GM12872 (cell line): ENCODE measurements around the gene DENND2A.

Experiments used
- TF ChIP-seq, protein P1 (sequence below): IDR thresholded peaks from 3 replicates; pipeline ENCODE4 v1.5.1; 2011; ENCODE audit warnings: low read depth, mild to moderate bottlenecking, low read length, moderate library complexity; ENCODE audit not compliant: insufficient read depth

The DENND2A gene

DNA sequence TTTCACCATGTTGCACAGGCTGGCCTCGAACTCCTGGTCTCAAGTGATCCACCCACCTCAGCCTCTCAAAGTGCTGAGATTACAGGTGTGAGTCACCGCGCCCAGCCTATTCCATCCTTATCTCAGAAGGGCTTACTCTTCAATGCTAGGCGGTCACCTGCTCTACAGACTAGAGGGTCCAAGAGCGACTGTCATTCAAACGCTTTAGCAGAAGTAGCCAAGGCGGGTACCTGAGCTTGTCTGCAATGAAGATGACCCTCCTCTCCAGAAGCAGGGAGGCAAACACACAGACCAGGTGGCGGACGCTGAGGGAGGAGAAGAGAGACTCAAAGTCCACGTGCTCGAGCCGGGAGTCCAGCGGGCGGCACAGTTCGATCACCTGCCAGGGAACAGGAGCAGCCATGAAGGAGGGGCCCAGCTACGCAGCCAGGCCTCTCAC, 96.2 kb downstream of the DENND2A start:
- TF ChIP-seq, protein P1, sequence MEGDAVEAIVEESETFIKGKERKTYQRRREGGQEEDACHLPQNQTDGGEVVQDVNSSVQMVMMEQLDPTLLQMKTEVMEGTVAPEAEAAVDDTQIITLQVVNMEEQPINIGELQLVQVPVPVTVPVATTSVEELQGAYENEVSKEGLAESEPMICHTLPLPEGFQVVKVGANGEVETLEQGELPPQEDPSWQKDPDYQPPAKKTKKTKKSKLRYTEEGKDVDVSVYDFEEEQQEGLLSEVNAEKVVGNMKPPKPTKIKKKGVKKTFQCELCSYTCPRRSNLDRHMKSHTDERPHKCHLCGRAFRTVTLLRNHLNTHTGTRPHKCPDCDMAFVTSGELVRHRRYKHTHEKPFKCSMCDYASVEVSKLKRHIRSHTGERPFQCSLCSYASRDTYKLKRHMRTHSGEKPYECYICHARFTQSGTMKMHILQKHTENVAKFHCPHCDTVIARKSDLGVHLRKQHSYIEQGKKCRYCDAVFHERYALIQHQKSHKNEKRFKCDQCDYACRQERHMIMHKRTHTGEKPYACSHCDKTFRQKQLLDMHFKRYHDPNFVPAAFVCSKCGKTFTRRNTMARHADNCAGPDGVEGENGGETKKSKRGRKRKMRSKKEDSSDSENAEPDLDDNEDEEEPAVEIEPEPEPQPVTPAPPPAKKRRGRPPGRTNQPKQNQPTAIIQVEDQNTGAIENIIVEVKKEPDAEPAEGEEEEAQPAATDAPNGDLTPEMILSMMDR, result no peak

DNA sequence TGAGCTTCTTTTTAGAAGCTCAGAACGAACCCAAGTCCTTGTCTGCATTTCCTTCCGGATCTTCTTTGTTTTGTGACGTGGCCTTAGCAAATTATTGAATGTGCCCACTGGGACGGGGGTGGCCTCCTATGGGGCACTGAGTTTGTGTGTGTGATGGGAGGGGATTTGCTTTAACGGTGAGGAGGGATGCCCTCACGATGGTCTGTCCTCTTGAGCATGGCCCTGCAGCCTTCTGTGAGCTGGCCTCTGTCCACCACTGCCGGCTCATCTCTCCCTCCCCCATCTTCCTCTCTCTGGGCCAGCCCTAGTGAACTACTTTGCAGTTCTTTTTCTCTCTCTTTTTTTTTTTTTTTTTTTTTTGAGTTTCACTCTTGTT, 98.4 kb downstream of the DENND2A start:
- TF ChIP-seq, protein P1, result no peak

DNA sequence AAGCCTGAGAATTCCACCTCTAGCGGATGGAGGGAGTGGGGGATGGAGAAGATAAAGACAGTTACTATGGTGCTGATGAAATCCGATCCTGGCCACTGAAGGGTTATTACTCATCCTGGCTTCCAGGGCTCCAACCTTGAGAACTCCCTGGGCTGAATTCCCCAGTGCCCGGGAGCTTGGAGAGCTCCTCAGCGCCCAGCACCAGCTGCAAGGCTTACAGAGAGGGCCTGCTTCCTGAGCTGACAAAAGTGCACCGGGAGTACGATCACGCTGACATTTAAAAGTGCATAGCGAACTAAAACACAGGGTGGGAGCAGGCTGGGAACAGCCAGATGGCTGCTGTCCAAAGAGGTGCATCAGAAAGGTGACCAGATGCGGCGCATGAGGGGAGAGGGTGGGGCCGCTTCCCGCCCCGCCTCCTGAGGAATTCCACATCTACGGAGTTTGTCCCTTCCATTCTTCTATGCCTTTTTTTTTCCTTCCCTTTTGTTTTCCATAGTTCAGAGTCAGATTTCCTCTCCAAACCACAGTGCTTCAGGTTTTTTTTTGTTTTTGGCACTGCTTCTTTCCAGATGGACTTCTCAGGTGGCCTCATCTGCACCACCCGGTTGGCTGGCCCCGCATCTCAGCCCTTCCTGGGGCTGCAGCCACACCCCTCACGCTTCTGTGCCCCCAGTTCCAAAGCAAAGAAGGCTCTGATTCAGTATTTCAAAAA, 98.9 kb downstream of the DENND2A start:
- TF ChIP-seq, protein P1, result no peak

DNA sequence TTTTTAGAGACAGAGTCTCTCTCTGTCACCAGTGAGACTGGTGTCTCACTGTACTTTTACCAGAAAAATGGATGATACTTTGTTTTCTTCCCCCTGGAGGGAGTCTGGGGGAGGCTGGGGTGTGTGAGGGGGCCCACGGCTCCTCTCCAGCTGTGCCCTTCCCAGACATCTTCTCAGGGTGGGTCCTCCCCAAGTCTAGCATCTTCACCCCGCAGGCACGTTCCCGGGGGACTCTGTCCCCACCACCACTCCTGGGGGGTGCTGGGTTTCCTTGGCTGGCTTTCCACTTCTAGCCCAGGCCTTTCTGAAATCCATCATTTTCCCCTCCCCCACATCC, 99.5 kb downstream of the DENND2A start:
- TF ChIP-seq, protein P1, result no peak

DNA sequence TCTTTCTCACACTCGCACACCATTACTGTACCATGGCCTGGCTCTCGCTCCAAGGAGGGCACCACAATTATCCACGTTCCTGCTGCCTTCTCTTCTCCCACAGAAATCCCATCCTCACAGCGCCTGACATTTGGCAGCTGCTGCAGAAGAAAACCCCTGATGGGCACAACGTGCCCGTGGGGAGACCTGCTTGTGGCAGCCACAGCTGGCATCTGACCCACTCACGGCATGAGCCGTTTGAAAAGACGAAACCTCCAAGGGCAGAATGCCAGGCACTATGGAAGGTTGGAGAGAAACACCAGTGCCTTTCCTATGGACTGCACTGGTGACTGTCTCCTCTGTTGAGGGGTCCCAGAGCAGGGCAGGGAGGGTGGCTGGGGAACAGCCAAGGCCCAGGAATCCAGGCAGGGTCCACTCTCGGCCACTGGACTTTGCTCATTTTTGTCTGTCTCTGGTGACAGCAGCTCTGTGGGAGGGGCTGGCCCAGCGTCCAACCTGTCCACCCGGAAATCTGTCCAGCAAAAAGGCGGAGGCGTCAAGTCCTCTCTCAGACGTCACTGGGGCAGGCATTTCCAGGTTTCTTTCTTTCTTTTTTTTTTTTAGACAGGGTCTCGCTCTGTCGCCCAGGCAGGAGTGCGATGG, 100.4 kb downstream of the DENND2A start:
- TF ChIP-seq, protein P1, result no peak

DNA sequence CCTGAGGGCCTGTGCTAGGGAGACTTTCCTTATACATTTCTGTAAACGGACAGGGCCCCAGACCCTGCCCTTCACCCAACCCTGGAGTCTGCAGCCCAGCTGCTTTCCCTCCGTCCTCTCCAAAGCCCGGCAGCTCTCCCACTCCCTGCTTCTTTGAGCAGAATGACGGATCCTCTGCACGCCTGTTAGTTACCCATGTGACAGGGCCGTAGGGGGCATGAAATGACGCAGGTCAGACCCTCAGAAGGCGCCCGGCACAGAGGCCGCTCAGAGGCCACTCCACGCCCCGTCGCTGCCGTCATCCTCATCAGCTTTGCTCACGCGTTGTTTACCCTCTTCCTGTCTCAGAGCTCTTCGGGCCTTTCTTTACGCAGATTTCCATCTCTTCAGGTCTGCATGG, 101.2 kb downstream of the DENND2A start:
- TF ChIP-seq, protein P1, result no peak

DNA sequence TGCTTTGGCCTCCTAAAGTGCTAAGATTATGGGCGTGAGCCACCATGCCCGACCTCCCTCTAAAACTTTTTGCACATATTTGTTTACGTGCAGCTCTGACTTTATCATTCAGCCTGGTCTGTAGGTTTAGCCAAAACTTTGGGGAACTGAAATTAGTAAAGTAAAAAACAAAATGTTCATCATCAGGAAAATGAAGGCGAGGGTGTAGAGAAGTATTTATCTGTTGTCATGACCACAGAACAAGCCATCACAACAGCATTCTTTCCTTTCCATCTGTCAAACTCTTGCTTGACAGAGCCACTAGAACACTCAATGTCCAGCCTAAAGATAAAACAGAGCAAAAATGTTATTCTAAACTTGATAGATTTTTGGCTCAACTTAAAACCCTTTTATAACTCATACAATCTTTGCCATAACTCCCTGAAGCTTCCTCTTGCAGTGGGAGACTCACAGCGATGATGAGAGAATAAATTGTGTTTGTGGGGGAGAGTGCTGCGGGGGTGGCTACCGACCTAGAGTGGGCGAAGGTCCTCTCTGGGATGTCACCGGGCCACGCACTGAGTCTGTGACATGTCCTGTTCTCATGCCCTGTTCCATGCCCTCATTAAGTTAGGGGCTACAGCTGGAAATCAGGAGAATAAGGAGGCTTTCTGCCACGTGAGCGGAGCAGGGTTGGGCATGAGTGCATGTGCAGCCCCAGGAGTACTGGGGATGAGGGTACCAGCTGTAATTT, 102.7 kb downstream of the DENND2A start:
- TF ChIP-seq, protein P1, result no peak
